Panc1 (cell line): ENCODE measurements around the gene CYP4F2.

Experiments
- POLR2AphosphoS5 ChIP-seq: IDR thresholded peaks from 2 replicates; pipeline ENCODE4 v1.6.1; 2012; ENCODE audit warnings: mild to moderate bottlenecking, low read depth, low read length, moderate library complexity
- TF ChIP-seq, protein P1 (sequence below): fragments of 450-650 bp; IDR thresholded peaks from 2 replicates; pipeline ENCODE4 v1.5.1; 2017; ENCODE audit warnings: mild to moderate bottlenecking

DNA sequence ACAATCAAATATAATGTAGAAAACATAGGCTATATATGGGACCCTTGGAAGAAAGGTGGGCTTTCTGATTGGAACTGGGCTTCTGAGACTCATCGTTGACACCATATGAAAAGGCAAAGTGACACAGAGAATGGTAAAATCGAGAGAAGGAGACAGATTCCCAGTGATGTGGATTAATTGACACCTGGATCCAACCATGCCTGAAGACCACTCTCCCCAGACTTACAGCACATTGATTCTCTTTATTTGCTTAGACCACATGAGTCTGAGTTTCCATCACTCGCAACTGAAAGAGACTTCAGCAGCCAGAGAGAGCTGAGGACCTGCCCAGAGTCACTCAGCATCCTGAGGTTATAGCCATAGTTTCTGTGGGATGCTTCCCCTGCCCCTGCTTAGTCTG, 30.4 kb upstream of the CYP4F2 start:
- TF ChIP-seq, protein P1, sequence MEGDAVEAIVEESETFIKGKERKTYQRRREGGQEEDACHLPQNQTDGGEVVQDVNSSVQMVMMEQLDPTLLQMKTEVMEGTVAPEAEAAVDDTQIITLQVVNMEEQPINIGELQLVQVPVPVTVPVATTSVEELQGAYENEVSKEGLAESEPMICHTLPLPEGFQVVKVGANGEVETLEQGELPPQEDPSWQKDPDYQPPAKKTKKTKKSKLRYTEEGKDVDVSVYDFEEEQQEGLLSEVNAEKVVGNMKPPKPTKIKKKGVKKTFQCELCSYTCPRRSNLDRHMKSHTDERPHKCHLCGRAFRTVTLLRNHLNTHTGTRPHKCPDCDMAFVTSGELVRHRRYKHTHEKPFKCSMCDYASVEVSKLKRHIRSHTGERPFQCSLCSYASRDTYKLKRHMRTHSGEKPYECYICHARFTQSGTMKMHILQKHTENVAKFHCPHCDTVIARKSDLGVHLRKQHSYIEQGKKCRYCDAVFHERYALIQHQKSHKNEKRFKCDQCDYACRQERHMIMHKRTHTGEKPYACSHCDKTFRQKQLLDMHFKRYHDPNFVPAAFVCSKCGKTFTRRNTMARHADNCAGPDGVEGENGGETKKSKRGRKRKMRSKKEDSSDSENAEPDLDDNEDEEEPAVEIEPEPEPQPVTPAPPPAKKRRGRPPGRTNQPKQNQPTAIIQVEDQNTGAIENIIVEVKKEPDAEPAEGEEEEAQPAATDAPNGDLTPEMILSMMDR, result no peak
- no peak for TF ChIP-seq POLR2AphosphoS5
